HG02623 (cell line): ENCODE results near the gene PAQR8.
"Not testable (repeated sequence)": the region's sequence is repeated elsewhere in the genome, so short reads cannot be mapped to it uniquely, and the experiment has no call there.

ENCODE experiments used
- ATAC-seq: cut with Tn5 transposase; IDR thresholded peaks from one replicate; pipeline ENCODE4 v1.9.1; 2021; ENCODE audit warnings: moderate library complexity; ENCODE audit not compliant: unreplicated experiment

PAQR8 gene

GRCh38 chr6:52405243-52405642 is 43.3 kb downstream of the PAQR8 start:
- no peak for ATAC-seq

- peak; percentile 74 for ATAC-seq
Observed at GRCh38 chr6:52407467-52407866, 45.5 kb downstream of the PAQR8 start.

GRCh38 chr6:52409499-52409898 is 47.5 kb downstream of the PAQR8 start:
- no peak for ATAC-seq

- no peak for ATAC-seq
Observed at GRCh38 chr6:52410979-52411378, 49.0 kb downstream of the PAQR8 start.

- no peak for ATAC-seq
Observed at GRCh38 chr6:52411911-52412310, 50.0 kb downstream of the PAQR8 start.

- ATAC-seq = no peak
Observed at GRCh38 chr6:52415333-52415732, 53.4 kb downstream of the PAQR8 start.

- no peak for ATAC-seq
Observed at GRCh38 chr6:52415917-52416628, 54.1 kb downstream of the PAQR8 start.

GRCh38 chr6:52416629-52417151 is 54.7 kb downstream of the PAQR8 start:
- no peak for ATAC-seq

GRCh38 chr6:52417675-52418111 is 55.7 kb downstream of the PAQR8 start:
- ATAC-seq = no peak

GRCh38 chr6:52418606-52419005 is 56.7 kb downstream of the PAQR8 start:
- no peak for ATAC-seq

GRCh38 chr6:52419809-52420667 is 58.1 kb downstream of the PAQR8 start, which contains the start of gene EFHC1:
TSS of gene EFHC1 (plus strand) at chr6:52420342. CDS start at chr6:52420411, 69 bp downstream.
- peak; percentile 91 for ATAC-seq

GRCh38 chr6:52420668-52421358 is 58.9 kb downstream of the PAQR8 start:
- no peak for ATAC-seq

- ATAC-seq = no peak
Observed at GRCh38 chr6:52422156-52422555, 60.2 kb downstream of the PAQR8 start.

- no peak for ATAC-seq
Observed at GRCh38 chr6:52423448-52423847, 61.5 kb downstream of the PAQR8 start.

- no peak for ATAC-seq
Observed at GRCh38 chr6:52423971-52424381, 62.0 kb downstream of the PAQR8 start.

GRCh38 chr6:52424513-52424912 is 62.6 kb downstream of the PAQR8 start:
- ATAC-seq = no peak

- ATAC-seq = no peak
Observed at GRCh38 chr6:52426667-52427066, 64.7 kb downstream of the PAQR8 start.

- not testable (repeated sequence) for ATAC-seq
Observed at GRCh38 chr6:52433294-52433693, 71.3 kb downstream of the PAQR8 start.

GRCh38 chr6:52435345-52435744 is 73.4 kb downstream of the PAQR8 start:
- no peak for ATAC-seq

GRCh38 chr6:52438926-52439325 is 77.0 kb downstream of the PAQR8 start:
- no peak for ATAC-seq

GRCh38 chr6:52454556-52454955 is 92.6 kb downstream of the PAQR8 start:
- no peak for ATAC-seq
